ENCODE results near the gene LRBA. TPM values are rescaled to one million over a fixed set of nuclear protein-coding genes. Genes with fewer than 3 reads are reported as not detected.

The LRBA gene
- total and polyA plus RNA-seq, 4 donors = 8.2 to 69.8 (median 32.8) TPM

GRCh38 chr4:150268444-150268843, 746.6 kb downstream of the LRBA start (continued):
- TF ChIP-seq CTCF (IDR thresholded peaks at IDR 0.05; ENCODE audit: low read depth, low read length, missing input control) = no peak
- TF ChIP-seq TAF1 (conservative IDR thresholded peaks at IDR 0.05) = no peak
- TF ChIP-seq ATF3 (IDR thresholded peaks at IDR 0.05) = no peak
- TF ChIP-seq FOXA2 (IDR thresholded peaks at IDR 0.05) = no peak

GRCh38 chr4:150265806-150266205, 749.3 kb downstream of the LRBA start:
- H3K36me3 ChIP-seq (ENCODE audit: control insufficient read depth in 4 of 4, insufficient read depth in 3 of 4, low read depth in 1 of 4, low read length in 3 of 4) = peaks cover 2 to 6% (median 5%) of the 10 kb centered on the region in 4 donors
- DNase-seq (ENCODE audit: low spot score) = no peak
- no peak overlapping the region for H3K4me3 ChIP-seq (ENCODE audit: low read depth in 1 of 3, low read length in 3 of 3)
- no peaks in the 10 kb centered on the region for H3K4me1 ChIP-seq (ENCODE audit: control insufficient read depth in 4 of 4, insufficient read depth in 4 of 4, low read length in 3 of 4)
- H3K9me3 ChIP-seq (ENCODE audit: control insufficient read depth in 4 of 4, low read length in 3 of 4) = peaks cover 0 to 3% (median 0%) of the 10 kb centered on the region in 4 donors
- TF ChIP-seq EGR1 (IDR thresholded peaks at IDR 0.05; ENCODE audit: low read depth in 2 of 2) = no peak
- TF ChIP-seq TAF1 (conservative IDR thresholded peaks at IDR 0.05) = no peak
- no peak for TF ChIP-seq HNF4G (IDR thresholded peaks at IDR 0.05)
- no peak for TF ChIP-seq ATF3 (IDR thresholded peaks at IDR 0.05)
- no peak for TF ChIP-seq CTCF (IDR thresholded peaks at IDR 0.05; ENCODE audit: low read depth, low read length, missing input control)
- no peak for TF ChIP-seq SP1 (IDR thresholded peaks at IDR 0.05)
- TF ChIP-seq HNF4A (conservative IDR thresholded peaks at IDR 0.05) = no peak
- no peaks in the 10 kb centered on the region for H3K27me3 ChIP-seq (ENCODE audit: control insufficient read depth in 4 of 4, insufficient read depth in 4 of 4, low read length in 3 of 4)
- no peak overlapping the region for H3K27ac ChIP-seq (ENCODE audit: low read depth in 1 of 2, low read length in 2 of 2)
- H3K9ac ChIP-seq (ENCODE audit: low read depth in 1 of 2, low read length in 2 of 2) = no peak overlapping the region
- 100% methylated on average over 1 of the region's 1 CpG for WGBS

GRCh38 chr4:150264595-150265161, 750.4 kb downstream of the LRBA start:
- Histone ChIP-seq H3K9ac (ENCODE audit: low read depth in 1 of 2, low read length in 2 of 2) (no peak overlapping the region), H3K27ac (ENCODE audit: low read depth in 1 of 2, low read length in 2 of 2) (no peak overlapping the region), H3K4me3 (ENCODE audit: low read depth in 1 of 3, low read length in 3 of 3) (no peak overlapping the region), H3K4me1 (ENCODE audit: control insufficient read depth in 4 of 4, insufficient read depth in 4 of 4, low read length in 3 of 4) (no peaks in the 10 kb centered on the region), H3K36me3 (ENCODE audit: control insufficient read depth in 4 of 4, insufficient read depth in 3 of 4, low read depth in 1 of 4, low read length in 3 of 4) (peaks cover 0 to 6% (median 3%) of the 10 kb centered on the region in 4 donors), H3K27me3 (ENCODE audit: control insufficient read depth in 4 of 4, insufficient read depth in 4 of 4, low read length in 3 of 4) (no peaks in the 10 kb centered on the region), H3K9me3 (ENCODE audit: control insufficient read depth in 4 of 4, low read length in 3 of 4) (peaks cover 0 to 3% (median 0%) of the 10 kb centered on the region in 4 donors)
- DNase-seq (ENCODE audit: low spot score) = no peak
- WGBS = 79% methylated on average over 6 of the region's 6 CpGs
- TF ChIP-seq HNF4A (conservative IDR thresholded peaks at IDR 0.05) = peak; percentile 5 to 29
- no peak for TF ChIP-seq REST (IDR thresholded peaks at IDR 0.05)

Measured in liver (tissue), 9 donors.